ENCODE measurements around the gene RABGGTA. TPM values are rescaled to one million over a fixed set of nuclear protein-coding genes. Genes with fewer than 3 reads are reported as not detected.
A peak's percentile ranks its signal among the peaks of the same experiment; 100 is the strongest.

RABGGTA gene
- polyA plus RNA-seq, 3 donors = 34.5 to 125 (median 35.4) TPM

GRCh38 chr14:24253936-24254335, 17.5 kb downstream of the RABGGTA start:
- H3K4me3 Mint-ChIP-seq = no peak overlapping the region
- intact Hi-C loops (cut with micrococcal nuclease) = no loop called here
- 100% methylated on average over 3 of the region's 7 CpGs for WGBS (ENCODE audit: insufficient coverage)

GRCh38 chr14:24252289-24253124, 18.9 kb downstream of the RABGGTA start:
- H3K36me3 Mint-ChIP-seq = peaks cover 71 to 72% of the 10 kb centered on the region in 2 donors
- no peak for TF ChIP-seq CTCF (IDR thresholded peaks at IDR 0.05)
- no peaks in the 10 kb centered on the region for H4K20me1 ChIP-seq (ENCODE audit: insufficient read depth, low read length)
- no peak overlapping the region for H3K4me3 ChIP-seq (replicated peaks in 1 of 3; ENCODE audit: low read depth in 2 of 3, low read length in 3 of 3)
- peaks cover 0 to 2% (median 0%) of the 10 kb centered on the region in 3 donors for H3K27me3 Mint-ChIP-seq (ENCODE audit: low read depth in 3 of 3)
- H3K4me2 ChIP-seq (replicated peaks; ENCODE audit: extremely low read depth, low read length, poor library complexity, severe bottlenecking) = no peak overlapping the region
- no peaks in the 10 kb centered on the region for H3K9me3 ChIP-seq (replicated peaks in 1 of 2; ENCODE audit: control insufficient read depth in 1 of 2, insufficient read depth in 1 of 2, low read length in 2 of 2)
- H3K9ac ChIP-seq (ENCODE audit: insufficient read depth, low read length, poor library complexity, severe bottlenecking) = no peak overlapping the region
- H3K79me2 ChIP-seq (ENCODE audit: insufficient read depth, low read length) = no peaks in the 10 kb centered on the region
- H3K27me3 ChIP-seq (ENCODE audit: control insufficient read depth in 2 of 2, insufficient read depth in 2 of 2, low read length in 2 of 2) = no peaks in the 10 kb centered on the region
- H2AFZ ChIP-seq (ENCODE audit: insufficient read depth, low read depth, low read length, poor library complexity, severe bottlenecking) = no peak overlapping the region
- WGBS (ENCODE audit: insufficient coverage) = 99% methylated on average over 7 of the region's 11 CpGs
- peaks cover 0 to 8% of the 10 kb centered on the region in 2 donors for H3K4me1 ChIP-seq (ENCODE audit: control insufficient read depth in 1 of 2, insufficient read depth in 2 of 2, low read length in 2 of 2)
- H3K27ac Mint-ChIP-seq = peak overlapping the region in 2 of 7 donors; percentile 1 to 19
- H3K4me1 Mint-ChIP-seq = peaks cover 12% of the 10 kb centered on the region
- intact Hi-C loops (cut with micrococcal nuclease) = no loop called here
- H3K4me3 Mint-ChIP-seq = no peak overlapping the region
- peaks cover 44 to 76% of the 10 kb centered on the region in 2 donors for H3K36me3 ChIP-seq (replicated peaks in 1 of 2; ENCODE audit: control insufficient read depth in 1 of 2, insufficient read depth in 2 of 2, low read length in 2 of 2)
- DNase-seq = no peak
- H3K27ac ChIP-seq (ENCODE audit: low read depth in 1 of 2, low read length in 2 of 2) = no peak overlapping the region
- H3K9me3 Mint-ChIP-seq = no peaks in the 10 kb centered on the region

More at GRCh38 chr14:24253936-24254335, 17.5 kb downstream of the RABGGTA start:
- Mint-ChIP-seq H3K27ac (peak overlapping the region in 1 of 7 donors; percentile 52), H3K9me3 (no peaks in the 10 kb centered on the region), H3K27me3 (ENCODE audit: low read depth in 3 of 3) (peaks cover 0 to 2% (median 0%) of the 10 kb centered on the region in 3 donors), H3K36me3 (peaks cover 70 to 73% of the 10 kb centered on the region in 2 donors), H3K4me1 (peaks cover 10% of the 10 kb centered on the region)
- H3K9ac ChIP-seq (ENCODE audit: insufficient read depth, low read length, poor library complexity, severe bottlenecking) = no peak overlapping the region
- no peak overlapping the region for H2AFZ ChIP-seq (ENCODE audit: insufficient read depth, low read depth, low read length, poor library complexity, severe bottlenecking)
- H3K4me2 ChIP-seq (replicated peaks; ENCODE audit: extremely low read depth, low read length, poor library complexity, severe bottlenecking) = no peak overlapping the region
- peaks cover 43 to 77% of the 10 kb centered on the region in 2 donors for H3K36me3 ChIP-seq (replicated peaks in 1 of 2; ENCODE audit: control insufficient read depth in 1 of 2, insufficient read depth in 2 of 2, low read length in 2 of 2)
- no peak overlapping the region for H3K27ac ChIP-seq (ENCODE audit: low read depth in 1 of 2, low read length in 2 of 2)
- no peaks in the 10 kb centered on the region for H3K79me2 ChIP-seq (ENCODE audit: insufficient read depth, low read length)
- no peaks in the 10 kb centered on the region for H3K9me3 ChIP-seq (replicated peaks in 1 of 2; ENCODE audit: control insufficient read depth in 1 of 2, insufficient read depth in 1 of 2, low read length in 2 of 2)
- peaks cover 0 to 8% of the 10 kb centered on the region in 2 donors for H3K4me1 ChIP-seq (ENCODE audit: control insufficient read depth in 1 of 2, insufficient read depth in 2 of 2, low read length in 2 of 2)
- no peaks in the 10 kb centered on the region for H3K27me3 ChIP-seq (ENCODE audit: control insufficient read depth in 2 of 2, insufficient read depth in 2 of 2, low read length in 2 of 2)
- TF ChIP-seq CTCF (IDR thresholded peaks at IDR 0.05) = no peak
- H3K4me3 ChIP-seq (replicated peaks in 1 of 3; ENCODE audit: low read depth in 2 of 3, low read length in 3 of 3) = no peak overlapping the region
- H4K20me1 ChIP-seq (ENCODE audit: insufficient read depth, low read length) = no peaks in the 10 kb centered on the region
- DNase-seq = no peak
